Jurkat, Clone E6-1 (cell line): Measurements from ENCODE around the gene TBC1D3E. TPM values are rescaled to one million over a fixed set of nuclear protein-coding genes. Genes with fewer than 3 reads are reported as not detected.
"Not testable (repeated sequence)": the region's sequence is repeated elsewhere in the genome, so short reads cannot be mapped to it uniquely, and the experiment has no call there.

ENCODE experiments used
- DNase-seq: peaks from one replicate; pipeline ENCODE4 v3.0.0-alpha.2; 2011; ENCODE audit warnings: low read depth, low spot score
- H3K4me3 ChIP-seq: 2 replicates; pipeline ENCODE4 v1.5.1; 2011; ENCODE audit warnings: mild to moderate bottlenecking, low read length, control low read depth, moderate library complexity
- polyA plus RNA-seq: library from polyadenylated mRNA; unstranded; fragments of >200 nt; gene quantifications from one replicate; pipeline ENCODE4 v1.2.1, GENCODE V29; 2012; ENCODE audit warnings: missing spikeins; ENCODE audit not compliant: insufficient read length, insufficient read depth

TBC1D3E gene
- polyA plus RNA-seq = not detected

GRCh38 chr17:38127651-38128050 lies at the start of gene TBC1D3E:
TBC1D3E (plus strand) TSS chr17:38127951; CDS start chr17:38129496, 1,545 bp downstream.
- H3K4me3 ChIP-seq, DNase-seq: not testable (repeated sequence)

GRCh38 chr17:38087344-38087743 lies 40.4 kb upstream of the TBC1D3E start:
- H3K4me3 ChIP-seq, DNase-seq: not testable (repeated sequence)

GRCh38 chr17:38088120-38088519 lies 39.6 kb upstream of the TBC1D3E start:
- DNase-seq, H3K4me3 ChIP-seq: not testable (repeated sequence)

- H3K4me3 ChIP-seq, DNase-seq: not testable (repeated sequence)
Observed at GRCh38 chr17:38094059-38094694, 33.6 kb upstream of the TBC1D3E start.

GRCh38 chr17:38099262-38099661 lies 28.5 kb upstream of the TBC1D3E start:
- H3K4me3 ChIP-seq, DNase-seq: not testable (repeated sequence)

- H3K4me3 ChIP-seq, DNase-seq: not testable (repeated sequence)
Observed at GRCh38 chr17:38119829-38120228, 7.9 kb upstream of the TBC1D3E start.

- DNase-seq, H3K4me3 ChIP-seq: not testable (repeated sequence)
Observed at GRCh38 chr17:38134860-38135259, 7.1 kb downstream of the TBC1D3E start.
